Measurements from ENCODE around the gene CYP46A1.

The CYP46A1 gene

GRCh38 chr14:99689266-99690236 is 5.5 kb downstream of the CYP46A1 start:
- no peak for DNase-seq

- no peak for DNase-seq
Observed at GRCh38 chr14:99690636-99691035, 6.5 kb downstream of the CYP46A1 start.

GRCh38 chr14:99691111-99691885 is 7.2 kb downstream of the CYP46A1 start:
- DNase-seq: no peak

GRCh38 chr14:99693918-99694317 is 9.8 kb downstream of the CYP46A1 start:
- DNase-seq: no peak

GRCh38 chr14:99696929-99697328 is 12.8 kb downstream of the CYP46A1 start:
- no peak for DNase-seq

- DNase-seq: no peak
Observed at GRCh38 chr14:99698236-99698635, 14.1 kb downstream of the CYP46A1 start.

- DNase-seq: no peak
Observed at GRCh38 chr14:99698642-99699041, 14.5 kb downstream of the CYP46A1 start.

GRCh38 chr14:99699085-99699760 is 15.1 kb downstream of the CYP46A1 start:
- DNase-seq: no peak

- DNase-seq: no peak
Observed at GRCh38 chr14:99699861-99700260, 15.8 kb downstream of the CYP46A1 start.

- no peak for DNase-seq
Observed at GRCh38 chr14:99700379-99700778, 16.3 kb downstream of the CYP46A1 start.

- no peak for DNase-seq
Observed at GRCh38 chr14:99701260-99701659, 17.2 kb downstream of the CYP46A1 start.

- DNase-seq: no peak
Observed at GRCh38 chr14:99702115-99702514, 18.0 kb downstream of the CYP46A1 start.

- no peak for DNase-seq
Observed at GRCh38 chr14:99703381-99703780, 19.3 kb downstream of the CYP46A1 start.

GRCh38 chr14:99704037-99704436 is 19.9 kb downstream of the CYP46A1 start:
- DNase-seq: no peak

- DNase-seq: no peak
Observed at GRCh38 chr14:99706107-99706900, 22.2 kb downstream of the CYP46A1 start.

- DNase-seq: no peak
Observed at GRCh38 chr14:99707420-99707819, 23.3 kb downstream of the CYP46A1 start.

GRCh38 chr14:99707921-99708320 is 23.8 kb downstream of the CYP46A1 start:
- no peak for DNase-seq

GRCh38 chr14:99708449-99708848 is 24.4 kb downstream of the CYP46A1 start:
- no peak for DNase-seq

- DNase-seq: no peak
Observed at GRCh38 chr14:99713972-99714371, 29.9 kb downstream of the CYP46A1 start.

- no peak for DNase-seq
Observed at GRCh38 chr14:99715266-99716000, 31.3 kb downstream of the CYP46A1 start.

- DNase-seq: no peak
Observed at GRCh38 chr14:99716091-99716849, 32.2 kb downstream of the CYP46A1 start.
